Activated CD4-positive, alpha-beta T cell treated with anti-CD3 and anti-CD28 coated beads, Interleukin-2, amount 50 U/mL, for 1 hour (primary cell): Measurements from ENCODE around the gene HSP90B1.

Experiments used
- DNase-seq: peaks from one replicate; pipeline ENCODE4 v3.0.0-alpha.2; 2020

Gene HSP90B1

GRCh38 chr12:103986829-103987228, 56.6 kb downstream of the HSP90B1 start:
- DNase-seq, result no peak

GRCh38 chr12:103994235-103994634, 64.0 kb downstream of the HSP90B1 start:
- no peak for DNase-seq

GRCh38 chr12:103996595-103996994, 66.4 kb downstream of the HSP90B1 start:
- no peak for DNase-seq

- no peak for DNase-seq
Observed at GRCh38 chr12:103997286-103997900, 67.2 kb downstream of the HSP90B1 start.
